Measurements from ENCODE around the gene TFCP2L1. TPM values are rescaled to one million over a fixed set of nuclear protein-coding genes. Genes with fewer than 3 reads are reported as not detected.
A peak's percentile ranks its signal among the peaks of the same experiment; 100 is the strongest.
"Not testable (repeated sequence)": the region's sequence is repeated elsewhere in the genome, so short reads cannot be mapped to it uniquely, and the experiment has no call there.

Gene TFCP2L1
- total RNA-seq, 1 donor from 2014 or later, result 1.2 TPM

DNA sequence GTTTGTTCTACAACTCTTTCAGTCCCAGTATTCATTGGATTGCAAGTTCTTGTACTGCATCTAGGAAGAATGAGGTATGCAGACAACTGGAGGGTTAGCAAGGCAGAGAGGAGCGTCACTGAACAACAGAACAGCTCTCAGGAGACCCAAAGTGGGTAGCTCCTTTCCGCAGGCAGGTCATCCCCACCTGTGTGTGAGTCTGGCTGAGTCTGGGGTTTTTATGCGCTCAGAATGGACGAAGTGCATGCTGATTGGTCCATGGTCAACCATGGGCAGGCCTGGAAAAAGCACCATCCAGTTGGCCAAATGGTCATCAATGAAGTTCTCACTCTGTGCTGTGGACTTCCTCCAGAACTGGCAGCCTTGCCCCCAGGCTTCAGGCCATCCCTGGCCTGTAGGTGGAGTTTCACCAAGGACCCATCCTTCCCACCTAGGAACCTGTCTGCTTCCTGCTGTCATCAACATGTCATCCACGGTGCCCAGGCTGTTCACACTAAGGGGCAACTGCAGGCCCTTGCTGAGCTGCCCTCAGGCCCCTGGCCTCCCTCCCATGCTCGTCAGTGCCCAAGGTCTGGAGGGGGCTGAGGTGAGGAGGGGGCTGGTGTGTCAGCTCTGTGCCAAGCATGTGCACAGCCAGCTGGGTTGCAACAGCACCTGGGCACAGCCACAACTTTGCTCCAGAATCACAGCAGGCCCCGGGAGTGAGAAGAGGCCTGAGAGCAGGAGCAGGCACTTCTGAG, 11.1 kb upstream of the TFCP2L1 start:
- DNase-seq (ENCODE audit: low spot score), result no peak

DNA sequence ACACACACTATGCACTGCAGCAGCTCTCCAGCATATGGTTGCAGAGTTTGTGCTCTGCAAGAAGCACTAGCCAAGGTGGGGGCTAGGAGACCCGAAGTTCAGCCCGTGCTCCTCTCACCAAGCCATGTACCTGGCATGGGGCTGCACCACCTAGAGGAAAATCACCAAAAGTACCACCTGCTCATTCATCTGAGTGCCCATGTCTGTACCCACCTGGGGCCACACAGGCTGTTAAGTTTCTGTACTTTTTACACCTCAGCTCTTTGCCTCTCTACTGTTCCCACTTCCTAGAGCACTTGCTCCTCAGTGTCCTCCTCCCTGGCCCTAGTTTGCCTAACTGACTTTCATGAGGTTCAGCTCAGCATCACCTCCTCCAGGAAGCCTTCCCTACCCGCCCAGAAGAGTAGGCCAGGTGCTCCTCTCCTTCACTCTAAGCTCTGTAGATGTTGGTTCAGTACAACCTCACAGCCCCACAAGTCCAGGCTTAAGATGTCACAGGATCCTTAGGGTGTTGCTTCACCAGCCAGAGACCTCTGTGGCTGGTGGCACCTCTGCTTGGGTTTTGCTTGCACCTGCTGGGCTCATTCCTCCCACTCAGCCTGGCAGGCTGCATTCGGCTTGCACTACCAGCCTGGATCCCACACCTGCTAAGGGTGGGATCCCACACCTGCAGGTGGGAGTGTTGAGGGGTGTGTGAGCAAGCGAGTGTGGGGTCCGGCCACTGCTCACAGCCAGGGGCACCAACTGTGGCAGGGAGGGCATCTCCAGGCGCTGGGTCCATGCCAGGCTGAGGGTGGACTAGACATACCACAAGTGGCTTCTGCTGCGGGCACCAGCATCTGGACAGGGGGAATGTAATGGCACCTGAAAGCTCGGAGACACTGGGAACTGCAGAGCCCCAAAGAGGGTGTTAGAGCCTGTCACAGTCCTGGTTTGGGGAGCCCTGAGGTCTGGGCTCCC, 10.2 kb upstream of the TFCP2L1 start:
- DNase-seq (ENCODE audit: low spot score), result no peak

DNA sequence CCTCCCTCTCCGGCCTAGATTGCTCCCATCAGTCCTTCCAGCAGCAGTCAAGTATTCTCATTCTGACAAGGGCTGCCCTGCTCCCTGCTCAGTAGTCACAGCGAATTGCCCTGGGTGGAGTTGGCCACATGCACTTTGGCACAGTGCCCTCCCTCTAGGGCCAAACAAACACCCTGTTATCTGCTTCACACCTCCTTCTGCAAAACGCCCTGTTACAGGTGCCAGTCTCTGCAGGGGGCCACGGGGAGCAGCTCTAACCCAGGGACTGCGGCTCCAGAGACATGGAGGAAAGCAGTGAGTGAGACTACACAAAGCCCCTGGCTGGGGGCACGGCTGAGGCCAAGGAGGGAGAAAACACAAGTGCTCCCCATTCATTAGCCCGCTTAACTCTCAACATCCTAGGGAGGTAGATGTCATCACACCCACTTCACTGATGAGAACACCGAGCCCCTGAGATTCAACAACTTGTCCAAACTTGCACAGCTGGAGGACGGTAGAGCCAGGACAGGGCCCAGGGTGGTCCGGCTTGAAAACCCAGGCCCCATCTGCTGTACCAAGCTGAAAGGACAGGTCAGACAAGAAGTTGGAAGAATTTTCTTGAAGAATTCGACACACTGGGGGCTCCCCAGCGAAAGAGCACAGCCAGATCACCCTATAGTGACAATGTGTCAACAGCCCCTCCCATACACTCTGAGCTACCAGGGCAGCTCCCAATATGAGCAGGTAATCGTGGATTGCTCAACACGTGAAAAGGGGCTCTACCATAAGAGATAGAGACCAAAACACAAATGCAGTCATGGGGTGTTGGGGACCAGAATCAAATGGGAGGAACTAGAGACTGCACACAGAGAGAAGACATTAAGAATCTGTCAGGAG, 8.7 kb upstream of the TFCP2L1 start:
- DNase-seq (ENCODE audit: low spot score), result no peak

DNA sequence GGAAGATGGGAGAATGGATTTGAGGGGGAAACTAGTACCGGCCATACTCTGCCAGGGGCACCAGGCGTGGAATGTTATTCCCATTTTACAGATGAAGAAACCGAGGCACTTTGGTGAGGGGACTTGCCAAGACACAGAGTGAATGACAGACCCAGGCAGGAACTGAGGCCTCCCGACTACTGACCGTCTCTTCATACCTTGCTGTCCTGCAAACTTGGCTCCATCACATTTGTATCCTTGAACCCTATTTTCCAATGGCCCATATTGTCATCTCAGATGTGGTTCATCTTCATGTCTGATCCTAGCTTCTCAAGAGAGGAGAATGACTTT, 6.2 kb upstream of the TFCP2L1 start:
- DNase-seq (ENCODE audit: low spot score), result no peak

DNA sequence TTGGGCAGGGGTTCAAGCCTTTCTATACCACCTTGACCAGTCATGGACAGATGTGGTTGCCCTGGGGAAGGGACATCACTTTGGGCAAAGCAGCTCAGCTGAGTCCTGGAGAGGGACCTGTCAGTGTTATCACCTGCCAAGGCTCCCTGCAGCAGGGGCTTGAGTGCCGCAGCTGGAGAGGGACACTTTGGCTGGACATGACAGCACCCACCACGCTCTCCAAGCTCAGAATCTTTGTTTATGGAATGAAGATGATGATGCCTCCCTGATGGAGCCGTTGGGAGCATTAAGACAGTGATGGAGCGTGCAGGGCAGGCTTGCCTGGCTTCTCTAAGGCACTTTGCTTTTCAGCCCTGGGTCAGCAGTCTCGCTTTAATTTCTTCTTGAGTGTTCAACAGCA, 4.3 kb upstream of the TFCP2L1 start:
- no peak for DNase-seq (ENCODE audit: low spot score)

DNA sequence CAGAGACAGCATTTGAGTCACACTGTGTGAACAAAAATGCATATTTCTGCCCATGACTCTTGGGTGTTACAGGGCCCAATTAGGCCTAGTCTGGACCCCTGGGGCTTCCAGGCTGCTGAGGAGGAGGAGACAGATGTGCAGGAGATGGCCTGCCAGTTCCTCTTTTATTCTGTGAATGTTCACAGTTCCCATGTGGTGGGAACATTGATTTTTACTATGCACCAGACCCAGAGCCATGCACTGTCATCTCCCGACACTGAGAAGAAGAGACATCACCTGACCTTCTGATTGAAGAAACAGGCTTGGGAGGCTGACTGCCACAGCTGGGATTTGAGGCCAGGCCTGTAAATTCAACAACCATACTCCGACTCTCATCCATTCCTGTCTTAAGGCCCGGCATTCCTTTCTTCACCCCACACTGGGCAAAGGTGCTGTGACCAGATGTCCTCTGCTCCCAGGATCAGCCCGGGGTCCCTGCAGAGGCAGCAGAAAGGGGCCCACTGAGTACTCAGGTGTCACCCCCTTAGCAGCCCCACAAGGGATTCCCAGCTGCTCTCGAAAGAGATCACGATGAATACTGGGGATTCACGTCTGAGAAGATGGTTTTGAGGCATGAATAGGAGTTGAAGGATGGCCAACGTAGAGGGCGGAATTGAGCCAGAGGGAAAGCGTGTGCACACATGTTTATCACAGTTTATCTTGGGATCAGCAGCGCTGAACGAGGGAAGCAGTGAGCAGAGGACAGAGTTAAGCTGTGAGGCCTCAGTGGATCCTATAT, 3.6 kb upstream of the TFCP2L1 start:
- no peak for DNase-seq (ENCODE audit: low spot score)

DNA sequence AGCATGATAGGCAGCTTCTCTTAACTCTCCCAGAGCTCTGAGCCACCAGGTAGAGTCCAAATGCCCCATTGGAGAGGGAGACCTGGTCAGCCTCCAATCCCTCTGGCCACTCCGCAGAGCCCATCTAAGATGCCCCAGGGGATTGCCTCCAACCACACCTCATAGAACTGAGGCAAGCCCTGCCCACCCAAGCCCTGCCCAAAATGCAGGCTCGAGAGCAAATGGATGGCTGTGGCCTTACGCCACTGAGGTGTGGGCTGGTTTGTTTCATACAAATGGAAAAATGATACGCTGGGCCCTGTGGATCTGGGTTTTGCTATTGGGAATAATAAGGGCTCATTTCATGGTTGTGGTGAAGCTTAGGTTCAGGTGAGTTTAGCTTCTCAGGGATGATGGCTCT, 3.0 kb upstream of the TFCP2L1 start:
- no peak for DNase-seq (ENCODE audit: low spot score)

DNA sequence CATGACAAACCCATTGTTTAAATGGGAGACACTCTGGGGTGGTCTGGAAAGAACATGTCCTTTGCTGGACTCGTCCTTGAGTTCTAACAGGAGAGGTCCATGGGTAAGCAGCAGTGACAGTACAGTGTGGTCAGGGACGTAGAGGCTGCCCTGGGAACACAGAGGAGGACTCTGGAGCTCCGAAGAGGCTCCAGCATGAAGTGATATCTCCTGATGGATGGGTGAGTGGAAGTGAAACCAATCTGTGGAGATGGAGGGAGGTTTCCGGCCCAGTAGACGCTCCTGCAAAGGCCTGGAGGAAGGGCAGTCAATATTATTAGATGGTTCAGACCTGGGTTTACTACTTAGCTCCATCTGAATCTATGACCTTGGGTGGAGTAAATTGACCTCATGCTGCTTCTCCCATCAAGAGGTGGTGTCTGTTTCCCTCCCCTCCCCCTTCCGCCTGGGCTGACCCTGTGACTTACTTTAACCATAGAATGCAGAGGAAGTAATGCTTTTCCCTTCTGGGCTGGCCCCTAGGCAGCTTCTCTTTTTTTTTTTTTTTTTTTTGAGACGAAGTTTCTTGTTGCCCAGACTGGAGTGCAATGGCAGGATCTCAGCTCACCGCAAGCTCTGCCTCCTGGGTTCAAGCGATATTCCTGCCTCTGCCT, 2.3 kb upstream of the TFCP2L1 start:
- peak; percentile 21 for DNase-seq (ENCODE audit: low spot score)

DNA sequence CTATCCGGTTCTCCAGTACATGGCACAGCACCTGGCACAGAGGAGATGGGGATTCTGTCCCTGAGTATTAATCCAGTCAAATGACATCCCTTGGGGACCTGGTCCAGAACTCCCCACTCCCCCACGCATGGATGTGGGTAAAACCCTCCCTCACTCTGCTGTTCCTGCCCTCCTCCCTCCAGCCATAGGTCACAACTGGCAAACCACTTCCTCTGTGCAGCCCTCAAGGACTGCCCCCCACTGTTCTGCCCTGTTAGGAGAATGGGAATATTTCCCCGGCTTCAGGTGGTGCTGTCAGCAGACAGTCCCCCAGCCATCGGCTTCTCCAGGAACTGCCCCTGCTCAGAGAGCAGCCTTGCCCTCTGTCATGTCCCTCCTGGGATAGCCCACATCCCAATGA, 1.5 kb upstream of the TFCP2L1 start:
- DNase-seq (ENCODE audit: low spot score), result no peak

DNA sequence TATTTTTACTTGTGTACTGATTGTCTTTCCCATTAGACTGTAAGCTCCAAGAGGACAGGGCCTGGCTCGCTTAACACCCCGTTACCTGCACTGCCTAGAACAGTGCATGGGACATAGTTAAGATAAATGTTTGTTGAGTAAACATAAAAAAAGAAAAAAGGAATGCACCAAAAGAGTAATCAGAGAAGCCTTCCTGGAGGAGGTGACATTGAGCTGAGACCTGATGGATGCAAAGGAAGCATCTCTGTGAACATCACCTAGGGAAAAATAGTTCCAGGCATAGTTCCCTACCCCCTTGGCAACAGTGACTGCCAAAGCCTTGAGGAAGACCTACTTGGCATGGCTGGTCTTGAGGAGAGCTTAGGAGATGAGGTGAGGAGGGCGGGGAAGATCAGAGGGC, 924 bp upstream of the TFCP2L1 start:
- no peak for DNase-seq (ENCODE audit: low spot score)

DNA sequence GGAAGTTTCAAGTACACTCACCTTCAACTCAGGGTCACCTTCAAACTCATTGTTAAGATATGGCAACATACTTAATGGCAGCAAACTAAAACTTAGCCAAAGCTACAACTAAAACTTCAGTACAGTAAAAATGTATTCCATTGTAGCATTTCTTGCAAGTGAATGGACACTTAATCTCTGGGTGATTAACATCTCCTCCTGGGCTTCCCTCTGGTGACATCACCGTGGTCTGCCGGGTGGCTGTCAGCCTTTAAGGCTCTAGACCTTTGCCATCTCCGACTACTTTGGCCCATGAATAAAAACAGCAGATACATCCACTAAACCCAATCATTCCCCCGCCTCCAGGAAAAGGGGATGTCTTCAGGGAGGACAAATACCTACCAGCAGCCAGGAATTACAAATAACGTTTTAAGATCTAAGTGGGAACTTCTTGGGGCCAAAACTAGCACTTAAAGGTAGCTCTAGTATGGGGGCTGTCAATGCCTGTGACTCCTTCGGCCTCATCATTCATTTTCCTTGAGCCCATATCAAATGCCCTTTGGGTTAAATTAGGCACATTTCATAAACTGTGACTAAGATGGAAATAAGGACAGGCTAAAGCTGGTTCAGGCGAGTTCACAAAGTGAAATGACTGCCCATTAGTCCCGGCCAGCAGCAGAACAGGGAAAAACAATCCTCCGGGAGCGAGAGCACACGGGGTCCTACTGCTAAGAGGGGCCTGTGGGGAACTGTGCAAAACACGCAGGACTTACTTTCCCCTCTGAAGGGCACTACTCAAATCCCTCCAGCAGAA, 1.1 kb downstream of the TFCP2L1 start:
- DNase-seq (ENCODE audit: low spot score), result no peak

DNA sequence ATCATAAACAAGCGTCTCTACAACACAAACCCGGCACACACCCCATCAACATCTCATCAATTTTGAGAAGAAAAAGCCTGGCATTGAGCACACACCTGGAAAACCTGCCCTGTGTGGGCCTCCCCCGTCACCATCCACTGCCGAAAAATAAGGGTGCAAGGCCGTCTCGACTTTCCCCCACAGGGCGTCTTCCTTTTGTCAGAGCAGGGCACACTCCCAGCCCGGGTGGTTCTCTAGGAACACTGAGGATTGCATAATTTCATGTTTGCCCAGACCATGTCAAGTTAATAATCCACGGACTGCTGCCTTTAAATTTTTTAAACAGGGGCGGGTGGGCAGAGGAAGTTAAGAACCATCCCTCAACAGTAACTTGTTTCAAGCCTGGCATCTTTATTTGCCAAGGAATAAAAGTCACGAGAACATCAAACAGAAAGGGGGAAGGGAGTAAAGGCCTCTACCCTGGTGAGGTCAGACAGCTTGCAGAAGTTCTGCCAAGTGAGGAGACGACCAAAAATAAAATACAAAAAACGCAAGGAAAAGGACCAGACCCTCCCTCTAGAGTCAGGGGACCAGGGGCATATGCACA, 2.1 kb downstream of the TFCP2L1 start:
- DNase-seq (ENCODE audit: low spot score), result no peak

DNA sequence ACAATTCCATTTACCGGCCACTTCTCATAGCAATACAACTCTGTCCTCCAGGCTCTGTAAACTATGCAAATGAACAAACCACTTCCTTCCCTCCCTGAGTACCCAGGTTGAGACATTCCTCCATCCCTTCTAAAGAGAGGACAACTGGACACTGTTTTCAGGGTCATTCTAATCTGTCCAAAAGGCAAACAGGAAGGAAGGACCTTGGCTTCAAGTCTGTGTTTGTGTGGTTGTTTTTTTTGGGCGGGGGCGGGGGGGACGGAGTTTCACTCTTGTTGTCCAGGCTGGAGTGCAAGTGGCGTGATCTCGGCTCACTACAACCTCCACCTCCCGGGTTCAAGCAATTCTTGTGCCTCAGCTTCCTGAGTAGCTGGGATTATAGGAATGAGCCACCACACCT, 3.3 kb downstream of the TFCP2L1 start:
- no peak for DNase-seq (ENCODE audit: low spot score)

DNA sequence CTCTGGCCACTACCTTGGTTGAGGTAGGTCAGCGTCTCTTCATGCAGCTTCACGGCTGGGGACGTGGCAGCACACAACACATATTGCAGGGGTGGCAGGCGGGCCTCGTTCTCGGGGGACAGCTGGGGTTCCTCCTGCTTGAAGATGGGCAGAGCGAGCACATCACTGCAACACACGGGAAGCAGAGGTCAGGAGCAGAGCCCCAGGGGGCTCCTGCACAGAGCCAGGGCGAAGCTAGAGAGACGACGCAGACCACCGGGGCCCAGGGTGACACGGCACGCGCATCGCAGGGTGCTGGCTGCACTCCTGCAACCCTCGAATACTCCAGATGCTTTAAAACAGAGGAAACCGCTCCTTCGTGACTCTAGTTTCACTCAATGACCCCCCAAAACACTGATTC, 3.9 kb downstream of the TFCP2L1 start:
- no peak for DNase-seq (ENCODE audit: low spot score)

DNA sequence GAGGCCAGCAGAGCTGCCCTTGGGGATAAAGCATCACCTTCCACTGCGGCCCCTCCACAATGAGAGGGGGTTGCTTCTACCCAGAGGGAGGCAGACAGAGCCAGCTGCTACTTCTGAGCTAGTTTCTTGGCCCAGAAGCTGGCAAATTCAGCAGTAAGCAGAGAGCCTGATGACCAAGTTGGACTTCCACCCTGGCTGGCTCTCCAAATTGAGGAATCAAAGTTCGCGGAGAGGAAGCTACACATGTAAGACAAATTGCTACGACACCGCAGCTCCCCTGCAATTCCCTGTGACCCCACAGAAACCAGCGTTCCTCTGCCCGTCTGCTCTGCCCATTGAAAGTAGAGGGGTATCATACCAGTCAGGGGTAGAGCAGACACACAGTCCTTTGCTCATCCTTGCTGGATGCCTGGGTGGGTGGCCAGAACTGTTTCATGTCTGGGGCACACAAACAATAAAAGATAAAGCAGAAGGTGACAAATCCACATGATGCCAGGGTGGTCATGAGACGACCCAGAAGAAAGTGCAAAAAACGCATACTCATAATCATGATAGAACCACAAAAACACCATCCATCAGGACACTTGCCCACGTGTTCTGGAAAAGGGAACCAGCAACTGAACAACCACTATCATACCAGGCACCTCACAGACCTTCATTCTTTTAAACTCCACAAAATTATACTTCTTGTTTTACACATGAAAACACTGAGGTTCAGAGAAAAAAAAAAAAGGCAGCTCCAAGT, 5.4 kb downstream of the TFCP2L1 start:
- no peak for DNase-seq (ENCODE audit: low spot score)

DNA sequence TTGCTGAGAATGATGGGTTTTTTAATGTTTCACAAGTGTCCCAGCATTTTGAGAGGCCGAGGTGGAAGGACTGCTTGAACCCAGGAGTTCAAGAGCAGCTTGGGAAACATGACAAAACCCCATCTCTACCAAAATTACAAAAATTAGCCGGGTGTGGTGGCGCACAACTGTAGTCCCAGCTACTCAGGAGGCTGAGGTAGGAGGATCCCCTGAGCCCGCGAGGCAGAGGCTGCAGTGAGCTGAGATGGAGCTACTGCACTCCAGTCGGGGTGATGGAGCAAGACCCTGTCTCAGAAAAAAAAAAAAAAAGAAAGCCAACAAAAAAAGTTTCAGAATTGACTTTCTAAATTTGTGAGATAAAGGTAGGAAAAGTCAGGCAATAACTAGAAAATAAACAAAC, 8.7 kb downstream of the TFCP2L1 start:
- DNase-seq (ENCODE audit: low spot score), result no peak

DNA sequence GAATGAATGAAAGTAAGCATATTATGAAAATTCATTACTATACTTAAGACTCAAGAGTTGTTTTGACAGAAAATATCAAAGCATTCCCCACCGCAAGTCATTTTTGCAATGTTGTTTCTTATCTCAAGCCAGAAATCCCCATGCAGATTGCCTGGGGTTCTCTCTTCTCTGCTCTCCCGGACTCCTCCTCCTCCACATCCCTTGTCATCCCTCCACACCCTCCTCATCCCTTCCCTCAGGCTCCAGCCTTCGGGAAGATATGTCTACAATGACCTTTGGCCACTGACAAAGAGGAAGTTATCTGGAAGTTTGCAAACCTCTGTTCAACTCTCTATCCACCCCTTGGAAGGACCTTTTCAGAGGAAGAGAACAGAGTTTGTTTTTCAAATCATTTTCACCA, 11.9 kb downstream of the TFCP2L1 start:
- DNase-seq (ENCODE audit: low spot score), result peak; percentile 56

DNA sequence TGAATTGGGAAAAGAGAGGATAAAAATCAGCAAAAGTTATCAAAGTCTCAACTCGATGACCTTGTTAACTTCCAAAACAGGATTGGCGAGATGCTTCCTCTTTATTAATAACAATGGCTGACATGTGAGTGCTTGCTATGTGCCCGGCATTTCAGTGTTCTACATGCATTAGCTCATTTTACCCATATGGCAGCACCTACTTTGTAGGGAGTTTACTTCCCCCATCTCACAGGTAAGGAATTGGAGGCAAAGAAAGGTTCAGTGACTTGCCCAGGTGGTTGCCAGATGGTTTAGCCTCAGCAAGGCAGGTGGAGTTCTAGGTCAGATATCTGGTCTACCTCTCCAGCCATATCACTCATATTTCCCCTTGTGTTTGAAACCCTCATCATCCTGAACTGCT, 12.4 kb downstream of the TFCP2L1 start:
- no peak for DNase-seq (ENCODE audit: low spot score)

DNA sequence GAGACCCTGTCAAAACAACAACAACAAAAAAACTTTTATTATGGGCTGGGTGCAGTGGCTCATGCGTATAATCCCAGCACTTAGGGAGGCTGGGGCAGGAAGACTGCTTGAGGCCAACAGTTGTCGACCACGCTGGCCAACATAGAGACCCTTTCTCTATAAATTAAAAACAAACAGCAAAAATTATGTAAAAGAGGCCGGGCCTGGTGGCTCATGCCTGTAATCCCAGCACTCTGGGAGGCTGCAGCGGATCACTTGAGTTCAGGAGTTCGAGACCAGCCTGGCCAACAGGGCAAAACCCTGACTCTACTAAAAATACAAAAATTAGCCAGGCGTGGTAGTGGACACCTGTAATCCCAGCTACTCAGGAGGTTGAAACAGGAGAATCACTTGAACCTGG, 15.6 kb downstream of the TFCP2L1 start:
- DNase-seq (ENCODE audit: low spot score), result not testable (repeated sequence)

Data from umbilical cord (tissue), 2 donors.